ENCODE data around the gene FLT3LG. TPM values are rescaled to one million over a fixed set of nuclear protein-coding genes. Genes with fewer than 3 reads are reported as not detected.
"Not testable (repeated sequence)": the region's sequence is repeated elsewhere in the genome, so short reads cannot be mapped to it uniquely, and the experiment has no call there.

FLT3LG gene
- total RNA-seq, 2 experiments from 2014 or later, result 8.2 to 8.4 TPM

- Histone ChIP-seq H3K4me2 (ENCODE audit: low read length) (no peak overlapping the region), H2AFZ (ENCODE audit: low read length) (no peak overlapping the region), H4K20me1 (ENCODE audit: insufficient read depth, low read length) (no peaks in the 10 kb centered on the region), H3K36me3 (ENCODE audit: insufficient read depth, low read length) (peaks cover 40% of the 10 kb centered on the region), H3K9me3 (ENCODE audit: low read length) (no peaks in the 10 kb centered on the region), H3K27ac (ENCODE audit: low read depth, low read length, poor library complexity, severe bottlenecking) (no peak overlapping the region), H3K4me1 (ENCODE audit: insufficient read depth, low read length, poor library complexity, severe bottlenecking) (peaks cover 13% of the 10 kb centered on the region), H3K9me2 (ENCODE audit: insufficient read depth, low read length) (no peaks in the 10 kb centered on the region), H3K4me3 (ENCODE audit: low read depth, low read length, poor library complexity, severe bottlenecking) (no peak overlapping the region), H3K79me2 (ENCODE audit: insufficient read depth, low read depth, low read length) (peaks cover 21% of the 10 kb centered on the region)
- BruUV-seq (replicated peaks), result no TSS peak
- TF ChIP-seq CTCF (conservative IDR thresholded peaks at IDR 0.05; ENCODE audit: low read length) (no peak), EZH2phosphoT487 (IDR thresholded peaks at IDR 0.05; ENCODE audit: borderline replicate concordance, low read depth, low read length) (no peak)
- intact Hi-C loops (cut with micrococcal nuclease; ENCODE audit: unreplicated experiment), result no loop called here
- ChIA-PET CTCF (ENCODE audit: unreplicated experiment) (no interaction called here), POLR2A (no interaction called here)
- no peak for DNase-seq (ENCODE audit: low spot score)
Measured at GRCh38 chr19:49458567-49458903, 15.5 kb upstream of the FLT3LG start.

GRCh38 chr19:49459388-49459787 is 14.6 kb upstream of the FLT3LG start:
- Histone ChIP-seq H4K20me1 (ENCODE audit: insufficient read depth, low read length) (no peaks in the 10 kb centered on the region), H3K79me2 (ENCODE audit: insufficient read depth, low read depth, low read length) (peaks cover 12% of the 10 kb centered on the region; the same call in 1 of the 2 replicates), H3K9me2 (ENCODE audit: insufficient read depth, low read length) (no peaks in the 10 kb centered on the region), H3K4me2 (ENCODE audit: low read length) (no peak overlapping the region), H3K4me1 (ENCODE audit: insufficient read depth, low read length, poor library complexity, severe bottlenecking) (peaks cover 8% of the 10 kb centered on the region), H3K9me3 (ENCODE audit: low read length) (no peaks in the 10 kb centered on the region), H3K27ac (ENCODE audit: low read depth, low read length, poor library complexity, severe bottlenecking) (no peak overlapping the region), H3K36me3 (ENCODE audit: insufficient read depth, low read length) (peaks cover 44% of the 10 kb centered on the region), H3K4me3 (ENCODE audit: low read depth, low read length, poor library complexity, severe bottlenecking) (no peak overlapping the region), H2AFZ (ENCODE audit: low read length) (no peak overlapping the region)
- no TSS peak for BruUV-seq (replicated peaks)
- TF ChIP-seq EZH2phosphoT487 (IDR thresholded peaks at IDR 0.05; ENCODE audit: borderline replicate concordance, low read depth, low read length), result no peak
- no peak for TF ChIP-seq CTCF (conservative IDR thresholded peaks at IDR 0.05; ENCODE audit: low read length)
- intact Hi-C loops (cut with micrococcal nuclease; ENCODE audit: unreplicated experiment), result no loop called here
- ChIA-PET CTCF (ENCODE audit: unreplicated experiment) (no interaction called here), POLR2A (no interaction called here)
- DNase-seq (ENCODE audit: low spot score), result no peak

DNA sequence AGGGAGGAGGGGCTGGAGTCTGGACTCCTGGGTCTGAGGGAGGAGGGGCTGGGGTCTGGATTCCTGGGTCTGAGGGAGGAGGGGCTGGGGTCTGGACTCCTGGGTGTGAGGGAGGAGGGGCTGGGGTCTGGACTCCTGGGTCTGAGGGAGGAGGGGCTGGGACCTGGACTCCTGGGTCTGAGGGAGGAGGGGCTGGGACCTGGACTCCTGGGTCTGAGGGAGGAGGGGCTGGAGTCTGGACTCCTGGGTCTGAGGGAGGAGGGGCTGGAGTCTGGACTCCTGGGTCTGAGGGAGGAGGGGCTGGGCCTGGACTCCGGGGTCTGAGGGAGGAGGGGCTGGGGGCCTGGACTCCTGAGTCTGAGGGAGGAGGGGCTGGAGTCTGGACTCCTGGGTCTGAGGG is 12.9 kb upstream of the FLT3LG start:
- POLR2A ChIA-PET, result interaction anchor here (0.6 to 0.7 kb wide), 2 partner anchors 9 to 167 kb away, joined by 3 to 4 read pairs; partner anchors contain the start of gene PIH1D1
- DNase-seq (ENCODE audit: low spot score); H3K9me2 ChIP-seq (ENCODE audit: insufficient read depth, low read length); H3K79me2 ChIP-seq (ENCODE audit: insufficient read depth, low read depth, low read length); H3K9me3 ChIP-seq (ENCODE audit: low read length); H3K4me1 ChIP-seq (ENCODE audit: insufficient read depth, low read length, poor library complexity, severe bottlenecking); CTCF ChIA-PET (ENCODE audit: unreplicated experiment); H3K27ac ChIP-seq (ENCODE audit: low read depth, low read length, poor library complexity, severe bottlenecking); intact Hi-C loops (cut with micrococcal nuclease; ENCODE audit: unreplicated experiment); H4K20me1 ChIP-seq (ENCODE audit: insufficient read depth, low read length); H3K4me2 ChIP-seq (ENCODE audit: low read length); H2AFZ ChIP-seq (ENCODE audit: low read length); BruUV-seq (replicated peaks); H3K4me3 ChIP-seq (ENCODE audit: low read depth, low read length, poor library complexity, severe bottlenecking): not testable (repeated sequence)
- H3K36me3 ChIP-seq (ENCODE audit: insufficient read depth, low read length), result peaks cover 56% of the 10 kb centered on the region

Data from OCI-LY7 (cell line).